ENCODE measurements around the gene BMERB1.
"Not testable (repeated sequence)": the region's sequence is repeated elsewhere in the genome, so short reads cannot be mapped to it uniquely, and the experiment has no call there.

The BMERB1 gene

GRCh38 chr16:15401972-15402371 lies 32.4 kb upstream of the BMERB1 start:
- TF ChIP-seq CTCF (IDR thresholded peaks at IDR 0.05; ENCODE audit: low read depth, low read length): no peak
- no peak overlapping the region for H3K4me3 ChIP-seq (replicated peaks in 1 of 2; ENCODE audit: low read depth in 2 of 2, low read length in 2 of 2)
- no peak for DNase-seq (ENCODE audit: low read depth in 2 of 2)

GRCh38 chr16:15403392-15403995 lies 30.9 kb upstream of the BMERB1 start:
- peak; percentile 13 to 23 for DNase-seq (ENCODE audit: low read depth in 2 of 2)
- no peak overlapping the region for H3K4me3 ChIP-seq (replicated peaks in 1 of 2; ENCODE audit: low read depth in 2 of 2, low read length in 2 of 2)
- TF ChIP-seq CTCF (IDR thresholded peaks at IDR 0.05; ENCODE audit: low read depth, low read length): no peak

- not testable (repeated sequence) for H3K4me3 ChIP-seq (replicated peaks in 1 of 2; ENCODE audit: low read depth in 2 of 2, low read length in 2 of 2); DNase-seq (ENCODE audit: low read depth in 2 of 2)
Observed at GRCh38 chr16:15404091-15404490, 30.3 kb upstream of the BMERB1 start.

GRCh38 chr16:15404792-15405191 lies 29.6 kb upstream of the BMERB1 start:
- DNase-seq (ENCODE audit: low read depth in 2 of 2): peak; percentile 33 to 52
- TF ChIP-seq CTCF (IDR thresholded peaks at IDR 0.05; ENCODE audit: low read depth, low read length): no peak
- H3K4me3 ChIP-seq (replicated peaks in 1 of 2; ENCODE audit: low read depth in 2 of 2, low read length in 2 of 2): no peak overlapping the region

GRCh38 chr16:15407756-15408155 lies 26.6 kb upstream of the BMERB1 start:
- not testable (repeated sequence) for DNase-seq (ENCODE audit: low read depth in 2 of 2)

GRCh38 chr16:15409476-15409875 lies 24.9 kb upstream of the BMERB1 start:
- DNase-seq (ENCODE audit: low read depth in 2 of 2): not testable (repeated sequence)

More at GRCh38 chr16:15407756-15408155, 26.6 kb upstream of the BMERB1 start:
- H3K4me3 ChIP-seq (replicated peaks in 1 of 2; ENCODE audit: low read depth in 2 of 2, low read length in 2 of 2): not testable (repeated sequence)

GRCh38 chr16:15415511-15415985 lies 18.8 kb upstream of the BMERB1 start:
- peak in 1 of 2 donors; percentile 59 for DNase-seq (ENCODE audit: low read depth in 2 of 2)
- H3K4me3 ChIP-seq (replicated peaks in 1 of 2; ENCODE audit: low read depth in 2 of 2, low read length in 2 of 2): no peak overlapping the region
- TF ChIP-seq CTCF (IDR thresholded peaks at IDR 0.05; ENCODE audit: low read depth, low read length): no peak

More at GRCh38 chr16:15409476-15409875, 24.9 kb upstream of the BMERB1 start:
- H3K4me3 ChIP-seq (replicated peaks in 1 of 2; ENCODE audit: low read depth in 2 of 2, low read length in 2 of 2): not testable (repeated sequence)

GRCh38 chr16:15417197-15417596 lies 17.2 kb upstream of the BMERB1 start:
- no peak for DNase-seq (ENCODE audit: low read depth in 2 of 2)

More at GRCh38 chr16:15417197-15417596, 17.2 kb upstream of the BMERB1 start:
- no peak for TF ChIP-seq CTCF (IDR thresholded peaks at IDR 0.05; ENCODE audit: low read depth, low read length)
- no peak overlapping the region for H3K4me3 ChIP-seq (replicated peaks in 1 of 2; ENCODE audit: low read depth in 2 of 2, low read length in 2 of 2)

All from cardiac fibroblast (primary cell).